ENCODE measurements around the gene HM13. TPM values are rescaled to one million over a fixed set of nuclear protein-coding genes. Genes with fewer than 3 reads are reported as not detected.
"Not testable (repeated sequence)": the region's sequence is repeated elsewhere in the genome, so short reads cannot be mapped to it uniquely, and the experiment has no call there.

Gene HM13
- polyA plus RNA-seq, 1 donor, result 84.3 TPM

- peak; percentile 91 for DNase-seq
These were observed 11.2 kb upstream of the HM13 start for GRCh38 chr20:31502884-31503673.

GRCh38 chr20:31505903-31506302 lies 8.3 kb upstream of the HM13 start:
- DNase-seq, result no peak

GRCh38 chr20:31508517-31509244 lies 5.6 kb upstream of the HM13 start:
- DNase-seq, result no peak

- DNase-seq, result no peak
These were observed 981 bp downstream of the HM13 start for GRCh38 chr20:31515072-31515774.

- no peak for DNase-seq
These were observed 1.5 kb downstream of the HM13 start for GRCh38 chr20:31515775-31516107.

- no peak for DNase-seq
These were observed 1.9 kb downstream of the HM13 start for GRCh38 chr20:31516166-31516565.

GRCh38 chr20:31516651-31517050 lies 2.4 kb downstream of the HM13 start:
- no peak for DNase-seq

GRCh38 chr20:31517373-31517772 lies 3.1 kb downstream of the HM13 start:
- DNase-seq, result no peak

- DNase-seq, result not testable (repeated sequence)
These were observed 7.0 kb downstream of the HM13 start for GRCh38 chr20:31521267-31521666.

- DNase-seq, result no peak
These were observed 8.5 kb downstream of the HM13 start for GRCh38 chr20:31522731-31523130.

GRCh38 chr20:31523361-31524283 lies 9.4 kb downstream of the HM13 start:
- DNase-seq, result no peak

GRCh38 chr20:31527266-31527665 lies 13.0 kb downstream of the HM13 start:
- no peak for DNase-seq

- DNase-seq, result no peak
These were observed 21.1 kb downstream of the HM13 start for GRCh38 chr20:31535298-31535697.

- DNase-seq, result no peak
These were observed 22.3 kb downstream of the HM13 start for GRCh38 chr20:31536575-31536974.

- no peak for DNase-seq
These were observed 23.1 kb downstream of the HM13 start for GRCh38 chr20:31537116-31537871.

- DNase-seq, result no peak
These were observed 23.6 kb downstream of the HM13 start for GRCh38 chr20:31537890-31538289.

- DNase-seq, result no peak
These were observed 24.1 kb downstream of the HM13 start for GRCh38 chr20:31538326-31538725.

GRCh38 chr20:31539636-31540035 lies 25.4 kb downstream of the HM13 start:
- not testable (repeated sequence) for DNase-seq

- no peak for DNase-seq
These were observed 26.2 kb downstream of the HM13 start for GRCh38 chr20:31540406-31540805.

- no peak for DNase-seq
These were observed 28.1 kb downstream of the HM13 start for GRCh38 chr20:31542201-31542842.

GRCh38 chr20:31542963-31543362 lies 28.7 kb downstream of the HM13 start:
- DNase-seq, result no peak
